VCaP (cell line): ENCODE data around the gene LECT2.

Source experiments
- H3K27ac ChIP-seq: fragments of 450-650 bp; 2 replicates; pipeline ENCODE4 v1.5.1; 2017
- TF ChIP-seq, protein P1 (sequence below): fragments of 450-650 bp; conservative IDR thresholded peaks from 2 replicates; pipeline ENCODE4 v1.5.1; 2017; ENCODE audit warnings: mild to moderate bottlenecking, moderate library complexity

Gene LECT2

DNA sequence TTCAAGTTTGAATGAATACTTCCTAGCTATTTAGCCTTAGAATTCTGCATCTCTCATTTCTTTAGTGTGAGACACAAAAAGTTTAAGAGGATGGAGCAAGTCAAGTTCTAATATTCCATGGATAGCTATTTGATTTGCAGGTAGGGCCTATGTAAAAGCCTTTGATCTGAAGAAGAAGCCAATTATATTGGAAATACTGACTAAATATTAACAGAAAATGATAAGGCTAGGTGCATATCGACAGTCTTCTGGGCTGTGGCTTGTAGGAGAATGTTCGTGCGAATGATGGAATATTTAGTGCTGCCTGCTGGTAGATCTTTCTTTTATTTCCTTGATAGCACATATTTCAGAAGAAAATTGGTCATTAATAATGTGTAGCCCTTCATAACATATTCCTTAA, at the start of gene LECT2:
Gene LECT2, minus strand, starts transcription at position 85 of the 400 bp plus-strand sequence. CDS start 150 bp downstream, outside the sequence.
- TF ChIP-seq, protein P1, sequence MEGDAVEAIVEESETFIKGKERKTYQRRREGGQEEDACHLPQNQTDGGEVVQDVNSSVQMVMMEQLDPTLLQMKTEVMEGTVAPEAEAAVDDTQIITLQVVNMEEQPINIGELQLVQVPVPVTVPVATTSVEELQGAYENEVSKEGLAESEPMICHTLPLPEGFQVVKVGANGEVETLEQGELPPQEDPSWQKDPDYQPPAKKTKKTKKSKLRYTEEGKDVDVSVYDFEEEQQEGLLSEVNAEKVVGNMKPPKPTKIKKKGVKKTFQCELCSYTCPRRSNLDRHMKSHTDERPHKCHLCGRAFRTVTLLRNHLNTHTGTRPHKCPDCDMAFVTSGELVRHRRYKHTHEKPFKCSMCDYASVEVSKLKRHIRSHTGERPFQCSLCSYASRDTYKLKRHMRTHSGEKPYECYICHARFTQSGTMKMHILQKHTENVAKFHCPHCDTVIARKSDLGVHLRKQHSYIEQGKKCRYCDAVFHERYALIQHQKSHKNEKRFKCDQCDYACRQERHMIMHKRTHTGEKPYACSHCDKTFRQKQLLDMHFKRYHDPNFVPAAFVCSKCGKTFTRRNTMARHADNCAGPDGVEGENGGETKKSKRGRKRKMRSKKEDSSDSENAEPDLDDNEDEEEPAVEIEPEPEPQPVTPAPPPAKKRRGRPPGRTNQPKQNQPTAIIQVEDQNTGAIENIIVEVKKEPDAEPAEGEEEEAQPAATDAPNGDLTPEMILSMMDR: no peak
- H3K27ac ChIP-seq: no peak within 1 kb of the TSS

DNA sequence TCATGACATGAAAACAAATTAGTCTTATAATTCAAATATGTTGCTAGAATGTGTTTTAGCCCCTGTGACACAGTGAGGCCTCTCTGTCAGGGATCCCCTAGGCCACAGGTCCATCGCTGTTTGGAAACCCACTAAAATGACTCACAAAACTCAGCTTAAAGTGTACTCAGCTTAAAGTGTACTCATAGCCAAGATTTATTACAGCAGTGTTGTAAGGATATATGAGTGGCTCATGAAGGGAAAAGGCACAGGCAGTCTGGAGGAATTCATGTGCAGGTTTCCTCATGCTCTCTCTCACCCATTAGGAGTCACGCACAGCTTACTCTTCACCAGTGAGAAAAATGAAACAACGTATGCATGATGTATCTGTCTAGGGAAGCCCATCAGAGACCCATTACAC, 49.7 kb upstream of the LECT2 start:
- H3K27ac ChIP-seq: no peak overlapping the region
- TF ChIP-seq, protein P1: no peak

DNA sequence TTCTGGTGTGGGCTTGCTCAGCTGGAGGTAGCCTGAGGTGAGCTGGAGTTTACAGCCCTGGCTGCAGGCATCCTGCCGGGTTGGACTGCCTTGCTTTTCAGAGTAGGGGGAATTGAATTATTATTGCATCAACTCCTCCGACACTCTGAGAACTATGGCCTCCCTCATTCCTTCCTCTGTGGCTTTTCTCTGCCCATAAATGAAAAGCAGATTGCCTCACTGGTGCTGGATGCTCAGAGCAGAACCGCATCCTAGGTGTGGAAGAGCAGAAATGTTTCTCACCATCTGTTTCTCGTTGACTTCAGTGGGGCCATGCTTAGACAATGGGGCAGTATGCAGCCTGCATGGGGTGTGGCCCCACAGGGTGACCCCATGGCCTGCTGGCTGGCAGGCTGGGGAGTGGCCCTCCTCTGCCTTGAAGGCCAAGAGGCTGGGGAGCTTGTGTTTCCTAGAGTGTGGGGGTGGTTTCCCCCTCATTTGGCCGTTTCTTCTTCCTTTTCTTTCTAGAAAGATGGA, 46.7 kb upstream of the LECT2 start:
- no peak overlapping the region for H3K27ac ChIP-seq

DNA sequence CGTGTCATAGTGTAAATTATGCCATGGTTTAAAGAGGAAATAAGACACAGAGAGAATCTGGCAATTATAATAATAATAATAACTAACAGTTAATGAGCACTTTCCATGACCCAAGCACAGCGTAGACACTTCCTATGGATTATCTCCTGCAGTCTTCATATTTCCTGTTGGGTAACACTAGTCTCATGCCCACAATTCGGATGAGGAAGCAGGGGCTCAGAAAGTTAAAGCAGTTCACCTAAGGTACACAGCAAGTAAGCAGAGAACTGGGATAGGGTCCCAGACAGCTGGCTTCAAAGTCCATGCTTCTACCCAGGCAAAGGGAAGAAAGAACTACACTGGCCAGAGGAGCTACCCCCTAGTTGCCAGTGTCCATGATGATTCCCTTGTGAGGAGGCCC, 46.1 kb upstream of the LECT2 start:
- no peak overlapping the region for H3K27ac ChIP-seq

More for the DNA sequence above, 46.7 kb upstream of the LECT2 start:
- TF ChIP-seq, protein P1: no peak

DNA sequence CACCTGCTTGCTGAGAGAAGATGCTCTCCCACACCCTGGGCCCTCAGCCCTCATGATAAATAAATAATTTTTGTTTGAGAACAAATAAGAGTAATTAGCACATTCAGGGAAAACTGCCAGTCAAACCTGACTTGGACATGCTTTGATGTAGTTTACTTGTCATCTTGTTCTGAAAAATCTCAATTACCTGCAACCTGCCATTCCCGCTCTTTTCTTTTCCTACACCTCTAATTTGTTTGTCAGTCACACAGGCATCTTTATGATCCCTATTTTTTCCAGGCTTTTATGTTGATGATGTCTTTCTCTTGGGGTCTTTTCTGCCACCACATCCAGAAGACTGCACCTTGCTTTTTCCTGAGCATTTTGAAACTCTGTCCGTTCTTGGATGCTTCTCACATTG, 45.4 kb upstream of the LECT2 start:
- H3K27ac ChIP-seq: no peak overlapping the region
- TF ChIP-seq, protein P1: no peak

More for the DNA sequence above, 46.1 kb upstream of the LECT2 start:
- TF ChIP-seq, protein P1: no peak

DNA sequence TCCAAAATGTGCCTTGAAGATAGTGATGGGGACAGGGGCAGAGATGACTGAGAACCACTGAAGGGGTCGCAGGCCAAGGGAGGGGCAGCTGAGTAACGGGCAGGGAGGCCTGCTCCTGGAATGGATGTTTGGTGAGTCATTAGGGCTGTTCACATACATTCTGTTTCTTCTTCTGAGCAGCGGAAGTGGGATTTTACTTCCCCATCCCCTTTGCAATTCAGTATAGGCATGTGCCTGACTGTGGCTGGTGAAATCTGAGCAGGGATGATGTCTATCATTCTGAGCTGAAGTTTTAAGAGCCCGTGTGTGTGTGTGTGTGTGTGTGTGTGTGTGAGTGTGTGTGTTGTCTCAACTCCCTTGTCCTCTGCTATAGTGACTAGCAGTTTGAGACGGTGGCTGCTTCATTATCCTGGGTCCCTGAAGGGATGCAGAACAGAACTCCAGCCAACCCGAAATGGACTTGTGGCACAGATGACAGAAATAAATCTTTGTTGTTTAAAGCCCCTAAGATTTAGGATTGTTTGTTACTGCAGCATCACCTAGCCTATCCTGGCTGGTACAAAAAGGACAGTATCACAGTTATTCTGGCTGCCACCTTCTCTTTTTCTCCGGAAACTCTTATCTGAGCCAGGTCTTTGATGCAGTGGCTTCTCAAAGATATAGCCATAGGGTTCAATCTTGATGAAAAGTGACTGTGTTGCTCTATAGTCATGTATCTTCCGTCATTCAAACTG, 44.8 kb upstream of the LECT2 start:
- TF ChIP-seq, protein P1: no peak
- H3K27ac ChIP-seq: no peak overlapping the region

DNA sequence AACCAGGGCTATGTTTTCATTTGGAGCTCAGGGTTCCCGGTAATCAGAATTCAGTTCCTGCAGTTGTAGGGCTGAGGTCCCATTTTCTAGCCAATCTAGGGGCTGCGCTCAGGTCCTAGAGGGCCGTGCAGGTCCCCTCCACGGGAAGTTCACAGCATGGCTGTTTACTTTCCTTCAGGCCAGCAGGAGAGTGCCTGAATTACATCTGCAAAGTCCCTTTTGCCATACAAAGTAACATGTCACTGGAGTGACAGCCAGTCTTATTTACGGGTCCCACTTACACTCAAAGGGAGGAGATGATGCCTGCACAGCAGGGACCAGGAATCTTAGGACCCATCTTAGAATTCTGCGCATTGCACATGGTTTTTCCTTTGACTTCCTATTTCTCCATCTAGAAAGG, 44.1 kb upstream of the LECT2 start:
- no peak overlapping the region for H3K27ac ChIP-seq
- TF ChIP-seq, protein P1: no peak
